Transverse colon (tissue), 4 donors: ENCODE measurements around the gene ARL15.

ENCODE experiments used
- CTCF ChIP-seq, 5 experiments: fragments of 200-600 bp in 3 of 5; fragments of 450-650 bp in 2 of 5; sonication (generic) in 3 of 5; IDR thresholded peaks; 1 replicate in 2 of 5; 2 replicates in 3 of 5; pipeline ENCODE4 v1.5.1; 2016 to 2017; ENCODE audit warnings: antibody characterized with exemption in 5 of 5, inconsistent platforms in 3 of 5, mild to moderate bottlenecking in 2 of 5, moderate library complexity in 1 of 5
- POLR2A ChIP-seq: fragments of 450-650 bp; IDR thresholded peaks from one replicate; pipeline ENCODE4 v1.6.1; 2016; ENCODE audit warnings: antibody characterized with exemption, mild to moderate bottlenecking, moderate library complexity
- POLR2AphosphoS5 ChIP-seq, 3 donors: sonication (generic); formaldehyde crosslinking; IDR thresholded peaks; one replicate each; pipeline ENCODE4 v1.6.1; 2016; ENCODE audit warnings: antibody characterized with exemption in 3 of 3

- TF ChIP-seq POLR2A (no peak), CTCF (IDR thresholded peaks at IDR 0.05) (no peak), POLR2AphosphoS5 (IDR thresholded peaks at IDR 0.05) (no peak)
These were observed 224.2 kb downstream of the ARL15 start for GRCh38 chr5:54086191-54086590.
